Measurements from ENCODE around the gene TMEM178B.

- TF ChIP-seq POLR2AphosphoS5 (IDR thresholded peaks at IDR 0.05; ENCODE audit: low read depth, low read length) (no peak), CTCF (IDR thresholded peaks at IDR 0.05) (no peak)
These were observed 152.2 kb downstream of the TMEM178B start for GRCh38 chr7:141225916-141226618.

Measured in Panc1 (cell line).